GM10266 (cell line): Measurements from ENCODE around the gene JMY.

Experiments
- DNase-seq: peaks from one replicate; pipeline ENCODE4 v3.0.0; 2012; ENCODE audit errors: extremely low spot score
- TF ChIP-seq, protein P1 (sequence below): IDR thresholded peaks from 2 replicates; pipeline ENCODE4 v1.5.1; 2012; ENCODE audit warnings: mild to moderate bottlenecking, low read depth; ENCODE audit not compliant: control insufficient read depth, insufficient read depth; ENCODE audit errors: missing control alignments

JMY gene

GRCh38 chr5:79357398-79357797, 121.5 kb downstream of the JMY start:
- no peak for DNase-seq
- TF ChIP-seq, protein P1, sequence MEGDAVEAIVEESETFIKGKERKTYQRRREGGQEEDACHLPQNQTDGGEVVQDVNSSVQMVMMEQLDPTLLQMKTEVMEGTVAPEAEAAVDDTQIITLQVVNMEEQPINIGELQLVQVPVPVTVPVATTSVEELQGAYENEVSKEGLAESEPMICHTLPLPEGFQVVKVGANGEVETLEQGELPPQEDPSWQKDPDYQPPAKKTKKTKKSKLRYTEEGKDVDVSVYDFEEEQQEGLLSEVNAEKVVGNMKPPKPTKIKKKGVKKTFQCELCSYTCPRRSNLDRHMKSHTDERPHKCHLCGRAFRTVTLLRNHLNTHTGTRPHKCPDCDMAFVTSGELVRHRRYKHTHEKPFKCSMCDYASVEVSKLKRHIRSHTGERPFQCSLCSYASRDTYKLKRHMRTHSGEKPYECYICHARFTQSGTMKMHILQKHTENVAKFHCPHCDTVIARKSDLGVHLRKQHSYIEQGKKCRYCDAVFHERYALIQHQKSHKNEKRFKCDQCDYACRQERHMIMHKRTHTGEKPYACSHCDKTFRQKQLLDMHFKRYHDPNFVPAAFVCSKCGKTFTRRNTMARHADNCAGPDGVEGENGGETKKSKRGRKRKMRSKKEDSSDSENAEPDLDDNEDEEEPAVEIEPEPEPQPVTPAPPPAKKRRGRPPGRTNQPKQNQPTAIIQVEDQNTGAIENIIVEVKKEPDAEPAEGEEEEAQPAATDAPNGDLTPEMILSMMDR, result no peak
